ENCODE measurements around the gene APOBEC4.
"Not testable (repeated sequence)": the region's sequence is repeated elsewhere in the genome, so short reads cannot be mapped to it uniquely, and the experiment has no call there.

APOBEC4 gene, protein sequence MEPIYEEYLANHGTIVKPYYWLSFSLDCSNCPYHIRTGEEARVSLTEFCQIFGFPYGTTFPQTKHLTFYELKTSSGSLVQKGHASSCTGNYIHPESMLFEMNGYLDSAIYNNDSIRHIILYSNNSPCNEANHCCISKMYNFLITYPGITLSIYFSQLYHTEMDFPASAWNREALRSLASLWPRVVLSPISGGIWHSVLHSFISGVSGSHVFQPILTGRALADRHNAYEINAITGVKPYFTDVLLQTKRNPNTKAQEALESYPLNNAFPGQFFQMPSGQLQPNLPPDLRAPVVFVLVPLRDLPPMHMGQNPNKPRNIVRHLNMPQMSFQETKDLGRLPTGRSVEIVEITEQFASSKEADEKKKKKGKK

DNA sequence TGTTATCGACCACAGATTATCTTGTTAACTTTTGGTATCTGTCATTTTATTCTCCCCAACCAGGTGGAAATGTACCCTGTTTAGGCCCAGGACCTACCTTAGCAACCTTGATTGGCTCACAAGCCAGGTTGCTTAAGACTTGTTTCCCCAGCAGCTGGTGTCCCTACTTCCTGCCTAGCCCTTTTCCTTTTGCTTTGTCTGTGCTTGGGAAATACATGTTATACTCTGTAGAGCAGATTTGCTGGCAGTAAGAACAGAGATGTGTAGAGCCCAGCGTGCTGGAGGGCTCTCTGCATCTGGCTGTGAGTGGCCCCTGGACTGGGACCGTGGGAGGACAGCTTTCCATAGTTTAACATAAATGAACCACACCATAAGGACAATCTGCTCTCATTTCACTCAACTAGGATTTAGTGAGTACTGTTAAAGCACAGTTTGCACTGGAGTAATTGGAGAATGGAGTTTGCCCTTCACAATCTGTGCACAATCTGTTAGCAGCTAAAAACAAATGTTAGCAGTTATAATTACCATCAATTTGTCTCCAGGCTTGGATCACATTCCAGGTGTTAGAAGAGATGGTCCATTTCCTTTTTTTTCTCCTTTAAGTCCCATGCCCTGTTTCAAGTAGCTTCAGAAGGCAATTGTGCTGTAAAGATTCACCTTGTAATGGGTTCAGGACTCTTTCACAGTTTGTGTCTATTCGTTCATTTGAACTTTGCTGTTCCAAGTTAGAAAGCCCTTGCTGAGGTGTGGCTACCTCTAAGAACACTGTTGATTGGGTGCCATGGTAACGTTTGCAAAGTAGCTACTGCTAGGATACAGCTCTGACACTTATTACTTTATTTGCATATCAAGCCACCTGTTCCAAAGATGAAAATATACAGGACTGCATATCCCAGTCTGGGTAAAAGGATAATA lies at the start of gene APOBEC4:
Gene APOBEC4, minus strand, starts transcription at position 770 of the 915 bp plus-strand sequence. CDS start 4,535 bp downstream, outside the sequence.
- DNase-seq = peak; percentile 10

DNA sequence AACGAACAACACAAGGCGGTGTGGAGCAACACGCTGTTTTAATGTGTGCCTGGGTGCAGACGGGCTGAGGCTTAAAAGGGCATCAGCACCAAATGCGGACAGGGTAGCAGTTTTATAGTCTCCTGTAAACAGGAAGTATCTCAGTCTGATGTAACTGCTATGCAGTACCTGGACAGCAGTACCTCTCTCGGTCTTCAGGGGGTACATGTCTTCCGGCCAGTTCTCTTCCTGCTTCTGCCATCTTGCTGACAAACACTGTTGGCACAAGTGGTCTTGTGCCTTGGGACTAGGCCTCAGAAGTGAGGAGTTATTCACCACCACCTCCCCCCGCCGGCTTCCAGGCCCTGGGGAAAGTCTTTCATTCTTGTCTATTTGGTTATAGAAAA lies 49.7 kb upstream of the APOBEC4 start:
- no peak for DNase-seq

DNA sequence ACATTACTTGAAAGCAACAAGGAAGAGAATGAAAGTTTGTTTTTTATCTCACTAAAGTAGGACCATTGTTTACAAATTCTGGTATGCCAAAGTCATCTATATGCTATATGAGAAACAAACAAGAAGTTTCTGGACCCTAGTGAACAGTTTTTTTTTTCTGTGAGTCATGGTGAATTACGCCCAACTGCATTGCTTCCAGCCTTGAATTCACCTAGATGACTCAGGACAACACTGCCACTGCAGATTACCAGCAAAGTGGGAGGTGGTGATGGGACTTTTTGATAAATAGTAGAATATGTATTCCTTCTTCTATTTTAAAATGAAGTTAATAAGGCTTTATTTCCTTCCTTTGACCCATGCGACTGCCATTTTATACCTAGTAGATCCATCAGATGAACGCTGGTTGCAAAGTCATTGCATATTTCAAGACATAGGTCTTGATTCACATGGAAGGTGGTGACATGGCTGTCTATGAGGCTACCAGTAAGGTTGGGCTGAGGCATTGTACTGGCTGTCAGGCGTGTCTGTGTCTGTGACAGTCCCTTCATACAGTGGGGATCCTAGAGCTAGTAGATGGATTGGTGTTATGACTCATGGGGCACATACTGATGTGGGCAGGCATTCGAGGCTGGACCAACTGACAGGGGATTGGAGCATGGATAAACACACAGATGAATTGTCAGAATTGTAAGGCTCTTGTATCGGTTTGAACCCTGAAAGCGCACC lies 49.1 kb upstream of the APOBEC4 start:
- no peak for DNase-seq

DNA sequence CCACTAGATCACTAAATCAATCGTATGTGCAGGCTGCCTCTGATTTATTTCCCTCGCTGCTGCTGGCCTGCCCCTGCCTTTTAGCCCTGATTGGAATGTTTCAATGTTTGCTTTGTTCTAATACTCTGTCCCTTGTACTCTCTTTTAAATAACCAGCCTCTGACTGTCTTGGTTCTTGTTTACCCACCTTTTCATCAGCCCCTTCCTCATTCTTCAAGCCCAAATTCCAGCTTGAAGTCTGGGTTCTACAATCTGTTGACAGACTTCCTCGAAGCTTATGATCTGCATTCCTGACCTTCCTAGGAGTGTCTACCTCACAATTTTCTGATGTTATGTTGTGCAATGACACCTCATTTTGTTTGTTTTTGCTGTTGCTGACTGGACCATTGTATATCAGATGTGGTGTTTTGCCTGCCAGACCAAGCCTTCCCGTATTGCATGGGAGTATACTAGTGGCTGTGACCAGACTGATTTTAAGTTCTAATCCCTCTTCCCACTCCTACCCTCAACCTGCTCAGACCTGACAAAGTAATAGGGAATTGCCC lies 46.6 kb upstream of the APOBEC4 start:
- DNase-seq = no peak

DNA sequence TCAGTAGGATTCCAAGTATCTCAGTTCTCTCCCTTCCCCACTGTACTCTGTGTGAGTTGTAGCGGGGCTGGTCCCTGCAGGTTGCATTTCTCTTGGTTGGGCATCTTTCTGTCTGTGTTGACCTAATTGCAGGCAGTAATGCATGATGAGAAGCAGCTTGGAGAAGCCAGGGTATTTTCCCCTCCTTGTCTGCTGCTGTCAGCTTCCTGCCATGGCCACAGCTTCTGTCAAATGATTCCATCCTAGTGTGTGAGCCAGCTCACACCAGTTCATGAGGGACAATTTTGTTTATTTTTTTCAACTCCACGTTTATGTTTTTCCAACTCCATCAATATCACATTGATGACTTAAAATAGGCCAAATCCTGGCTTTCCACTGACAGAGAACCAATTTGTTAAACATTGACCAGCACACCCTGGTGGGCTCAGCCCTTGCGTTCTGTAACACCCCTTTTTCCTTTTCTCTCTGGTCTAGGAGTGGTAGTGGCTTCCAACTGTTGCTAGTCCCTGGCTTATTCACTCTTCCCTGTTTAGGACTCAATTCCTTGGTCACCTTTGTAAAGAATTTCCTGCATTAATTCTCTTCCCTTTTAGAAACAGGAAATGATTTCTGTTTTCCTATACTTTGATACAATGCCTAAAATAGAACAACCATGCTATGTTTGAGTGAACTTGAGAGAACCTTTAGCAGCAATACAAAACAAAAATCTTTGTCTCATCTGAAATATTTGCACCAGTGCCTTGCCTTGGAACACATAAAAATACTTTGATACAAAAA lies 44.9 kb upstream of the APOBEC4 start:
- DNase-seq = no peak

DNA sequence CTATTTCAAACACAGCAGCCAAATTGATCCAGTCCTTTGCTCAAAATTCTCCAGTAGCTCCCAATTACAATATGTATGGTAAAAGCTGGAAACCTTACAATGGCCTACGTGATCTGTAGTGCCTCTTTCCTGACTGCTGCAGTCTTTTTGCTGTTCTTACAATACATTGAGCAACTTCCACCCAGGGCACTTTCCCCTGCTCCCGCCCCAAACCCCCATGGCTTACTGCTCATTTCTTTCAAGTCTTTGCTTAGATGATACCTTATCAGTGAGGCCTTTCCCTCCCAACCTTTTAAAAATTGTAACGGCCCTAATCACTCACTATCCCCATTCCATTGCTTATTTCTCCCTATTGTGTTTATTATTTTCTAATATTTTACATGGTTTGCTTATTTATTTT lies 43.9 kb upstream of the APOBEC4 start:
- no peak for DNase-seq

DNA sequence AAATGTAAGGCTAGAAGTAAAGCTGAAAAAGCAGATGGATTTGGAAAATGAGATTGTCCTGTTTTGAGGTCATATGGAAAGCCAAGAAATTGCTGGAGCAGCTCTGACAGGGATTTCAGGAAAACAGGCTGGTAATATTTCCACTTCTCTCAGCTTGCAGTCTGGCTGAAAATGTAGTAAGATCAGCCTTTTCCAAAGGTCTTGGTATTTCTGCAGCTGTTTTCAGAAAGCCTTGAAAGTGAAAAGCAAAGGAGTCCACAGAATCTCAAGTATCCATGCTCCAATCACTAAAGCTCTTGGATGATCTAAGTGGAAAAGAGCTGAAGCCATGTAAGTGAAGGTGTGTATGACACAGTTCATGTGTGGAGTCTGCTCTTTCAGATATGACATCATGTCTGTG lies 41.6 kb upstream of the APOBEC4 start:
- no peak for DNase-seq

DNA sequence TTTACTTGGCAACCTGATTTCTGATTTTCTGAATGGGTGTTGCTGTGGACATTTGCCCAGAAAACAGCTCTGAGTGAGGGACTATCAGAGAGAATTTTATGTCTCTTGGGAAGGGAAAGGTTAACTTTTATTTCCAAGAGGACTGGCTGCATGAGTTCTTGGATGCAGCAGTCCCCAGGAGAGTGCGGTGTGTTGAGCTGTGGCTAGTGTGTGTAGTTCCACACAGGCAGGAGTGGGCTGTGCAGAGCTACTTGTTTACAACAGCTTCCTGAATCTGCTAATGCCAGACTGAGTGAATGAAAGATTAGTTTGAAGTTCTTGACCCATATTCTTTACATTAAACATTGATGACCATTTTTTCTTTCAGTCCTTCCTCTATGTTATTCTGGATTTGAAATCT lies 41.0 kb upstream of the APOBEC4 start:
- no peak for DNase-seq

DNA sequence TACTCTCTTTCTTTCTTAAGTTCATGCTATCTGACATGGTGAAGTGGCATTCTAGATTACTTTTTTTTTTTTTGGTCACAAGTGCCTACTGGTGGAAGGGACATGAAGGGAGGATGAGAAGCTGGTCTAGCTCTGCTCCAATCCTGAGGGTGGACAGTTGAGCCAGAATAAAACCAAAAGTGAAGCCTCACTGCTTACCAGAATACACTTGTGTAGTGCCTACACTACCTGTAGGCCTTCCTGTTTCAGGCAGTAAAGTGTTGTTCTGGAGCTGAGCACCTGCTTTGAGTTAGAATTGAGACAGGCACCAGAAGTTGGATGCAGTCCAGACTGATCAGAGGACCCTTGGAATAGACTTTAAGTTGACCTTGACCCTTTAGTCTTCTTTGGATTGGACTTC lies 40.4 kb upstream of the APOBEC4 start:
- DNase-seq = no peak

DNA sequence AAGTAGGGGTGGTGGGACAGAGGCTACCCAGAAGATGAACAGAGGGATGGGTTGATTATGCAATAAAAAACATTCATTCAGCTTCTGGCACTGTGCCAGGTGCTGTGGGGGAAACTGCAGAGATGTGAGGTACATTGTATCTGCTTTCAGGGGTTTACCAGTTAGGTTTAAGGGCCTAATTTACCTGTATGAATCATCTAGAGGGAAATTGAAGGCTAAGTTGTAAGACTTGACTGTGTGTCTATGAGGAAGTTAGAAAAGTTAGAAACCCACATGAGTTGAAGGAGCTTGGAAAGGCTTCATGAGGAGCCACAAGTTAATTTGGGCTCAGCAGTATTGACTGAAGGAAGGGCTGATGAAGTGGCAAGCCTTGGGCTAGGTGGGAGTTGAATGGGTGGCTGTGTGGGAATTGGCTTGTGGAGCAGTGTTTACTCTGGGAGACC lies 36.7 kb upstream of the APOBEC4 start:
- DNase-seq = no peak

DNA sequence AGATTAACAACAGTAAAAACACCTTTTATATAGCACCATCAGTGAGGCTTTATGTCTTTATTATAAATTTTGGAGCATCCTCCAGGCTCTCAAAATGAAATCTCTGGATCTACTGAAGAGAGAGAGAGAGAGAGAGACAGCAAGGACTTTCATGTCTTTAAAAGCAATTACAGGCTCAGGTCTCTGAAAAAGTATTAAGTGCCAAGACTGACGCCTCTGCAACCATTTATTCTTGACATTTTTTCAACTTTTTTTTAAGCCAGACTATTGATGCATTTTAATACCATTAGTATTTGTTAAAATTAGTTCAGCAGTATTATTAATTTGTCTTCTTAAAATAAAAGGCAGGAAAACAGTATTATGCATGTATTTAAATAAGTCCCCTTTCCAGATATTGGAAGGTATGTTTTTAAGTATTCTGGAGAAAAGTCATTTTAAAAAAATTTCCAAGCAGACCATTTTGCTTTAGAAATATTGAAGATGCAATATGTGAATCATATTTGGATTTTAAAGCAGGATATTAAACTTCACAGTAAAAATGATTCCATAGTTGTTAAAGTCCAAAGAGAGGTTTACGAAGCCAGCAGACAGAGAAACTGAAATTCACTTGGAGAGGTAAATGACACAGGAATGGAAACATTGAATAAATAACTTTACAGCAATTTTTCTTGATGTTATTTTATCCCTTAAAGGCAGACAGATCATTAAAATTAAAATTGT lies 35.4 kb upstream of the APOBEC4 start:
- no peak for DNase-seq

DNA sequence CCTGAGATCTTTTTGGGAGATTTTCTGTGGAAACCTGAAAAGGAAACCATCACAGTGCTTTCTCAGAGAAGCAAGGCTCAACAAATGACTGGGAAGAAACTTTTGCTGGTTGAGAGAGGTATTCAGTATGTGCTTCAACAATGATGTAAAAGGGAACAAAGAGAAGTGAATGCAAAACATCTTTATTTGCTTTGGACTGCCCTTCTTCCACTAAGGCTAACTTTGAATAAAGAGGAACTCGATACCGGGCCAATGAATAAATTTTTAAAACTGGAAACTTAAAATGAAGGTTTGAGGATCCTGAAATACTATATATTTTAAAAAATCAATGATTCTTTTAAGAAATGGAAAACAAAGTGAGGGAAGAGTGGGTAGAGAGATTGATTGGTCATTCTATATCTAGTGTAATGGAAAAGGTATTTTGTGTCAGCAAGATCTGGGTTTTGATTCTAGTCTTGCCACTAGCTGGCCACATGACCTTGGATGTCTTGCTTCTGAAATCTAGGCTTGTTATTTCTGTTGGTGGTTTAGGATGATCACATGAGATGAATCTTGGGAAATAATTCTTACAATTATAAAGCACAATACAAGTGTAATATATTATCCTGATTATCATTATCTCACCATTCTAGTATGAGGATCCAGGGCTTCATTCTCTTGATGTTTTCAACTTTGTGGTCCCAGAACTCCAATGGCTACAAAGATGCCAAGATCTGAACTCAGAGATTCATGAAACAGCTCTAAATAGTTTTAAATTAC lies 34.6 kb upstream of the APOBEC4 start:
- DNase-seq = no peak

DNA sequence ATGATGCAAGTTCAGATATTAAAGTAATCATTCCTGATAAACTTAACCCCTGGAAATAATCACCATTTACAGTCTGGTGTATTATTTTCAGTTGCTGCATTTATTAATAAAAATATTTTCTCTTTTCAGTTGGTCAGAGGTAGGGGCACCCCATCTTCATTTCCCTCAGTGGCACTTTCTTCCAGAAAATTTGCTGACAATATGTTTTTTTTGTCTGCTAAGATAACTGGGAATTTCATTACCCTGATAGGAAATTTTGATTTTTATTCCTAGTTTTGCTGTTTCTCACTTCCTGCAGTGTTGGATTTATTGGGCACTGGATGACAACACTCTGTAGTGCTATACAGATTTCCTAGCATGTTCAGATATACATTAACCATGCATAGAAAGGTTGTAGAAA lies 33.1 kb upstream of the APOBEC4 start:
- DNase-seq = no peak

DNA sequence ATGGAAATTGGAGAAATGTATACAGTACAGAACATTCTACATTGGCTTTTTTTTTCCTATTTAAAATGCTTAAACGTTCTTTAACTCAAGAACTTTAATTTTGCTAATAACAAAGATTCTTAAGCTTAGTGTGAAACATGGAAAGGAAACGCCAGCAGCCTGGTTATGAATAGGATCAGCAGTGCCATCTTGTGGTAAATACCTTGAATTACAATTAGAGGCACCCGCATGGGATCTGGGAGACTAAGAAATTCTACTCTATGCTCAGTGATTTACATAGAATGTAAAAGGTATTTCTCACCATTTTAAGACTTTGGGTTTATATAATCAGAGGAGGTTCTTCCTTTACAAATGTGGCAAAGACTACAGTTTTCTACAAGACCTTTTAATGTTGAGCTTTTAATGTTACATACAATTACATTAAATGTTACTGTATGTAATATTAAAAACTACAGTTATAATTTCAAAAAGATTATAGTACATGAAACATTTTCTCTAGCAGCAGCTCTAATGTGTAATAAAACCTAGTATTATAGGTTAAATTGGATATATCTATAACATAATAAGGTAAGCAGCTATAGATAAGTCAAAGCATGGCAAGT lies 32.1 kb upstream of the APOBEC4 start:
- DNase-seq = peak; percentile 40

DNA sequence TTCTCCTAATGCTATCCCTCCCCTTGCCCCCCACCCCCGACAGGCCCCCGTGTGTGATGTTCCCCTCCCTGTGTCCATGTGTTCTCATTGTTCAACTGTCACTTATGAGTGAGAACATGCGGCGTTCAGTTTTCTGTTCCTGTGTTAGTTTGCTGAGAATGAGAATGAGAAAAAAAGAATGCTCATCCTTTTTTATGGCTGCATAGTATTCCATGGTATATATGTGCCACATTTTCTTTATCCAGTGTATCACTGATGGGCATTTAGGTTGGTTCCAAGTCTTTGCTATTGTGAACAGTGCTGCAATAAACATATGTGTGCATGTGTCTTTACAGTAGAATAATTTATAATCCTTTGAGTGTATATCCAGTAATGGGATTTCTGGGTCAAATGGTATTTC lies 26.2 kb upstream of the APOBEC4 start:
- DNase-seq = not testable (repeated sequence)

DNA sequence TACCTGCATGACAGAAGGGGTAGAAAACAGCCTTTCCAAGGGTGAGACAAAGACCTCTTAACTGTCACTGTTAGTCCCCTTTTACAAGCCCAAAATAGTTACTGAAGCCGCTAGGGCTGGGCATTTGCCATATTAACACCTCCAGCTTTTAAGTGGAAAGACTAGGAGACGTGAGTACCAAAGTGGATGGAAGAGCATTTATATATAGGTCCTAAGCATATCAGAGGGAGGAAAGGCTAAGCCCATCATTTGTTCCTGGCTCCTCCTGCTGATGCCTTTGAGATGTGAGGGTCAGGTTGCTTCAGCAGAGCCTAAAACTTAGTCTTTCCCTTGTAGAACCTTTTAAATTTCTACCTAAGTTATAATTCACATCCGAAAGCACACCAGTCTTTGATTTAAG lies 25.7 kb upstream of the APOBEC4 start:
- DNase-seq = no peak

DNA sequence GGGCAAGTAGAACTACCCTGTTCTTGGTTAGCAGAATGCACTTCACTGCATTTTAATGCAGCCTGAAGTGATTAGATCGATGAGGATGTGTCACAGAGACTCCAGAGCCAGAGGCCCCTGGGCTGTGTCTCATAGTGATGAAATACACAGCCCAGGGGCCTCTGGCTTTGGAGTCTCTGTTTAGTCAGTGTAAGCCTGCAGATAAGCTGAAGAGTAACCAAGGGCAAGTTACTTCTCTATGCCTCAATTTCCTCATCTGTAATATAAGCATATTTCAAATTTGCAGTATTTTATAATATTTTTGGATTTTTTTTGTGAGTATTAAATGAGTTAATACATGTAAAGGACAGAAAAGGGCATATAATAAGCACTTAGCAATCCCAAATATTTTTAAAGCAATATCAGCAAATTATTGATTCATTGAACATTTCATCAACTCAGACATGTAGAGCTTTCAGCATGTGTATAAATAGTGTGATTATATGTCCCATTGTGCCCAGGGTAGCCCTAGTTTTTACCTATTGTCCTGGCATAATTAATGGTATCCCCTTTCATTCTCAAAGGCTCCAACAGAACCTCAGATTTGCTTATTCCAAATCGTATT lies 23.6 kb upstream of the APOBEC4 start:
- no peak for DNase-seq

DNA sequence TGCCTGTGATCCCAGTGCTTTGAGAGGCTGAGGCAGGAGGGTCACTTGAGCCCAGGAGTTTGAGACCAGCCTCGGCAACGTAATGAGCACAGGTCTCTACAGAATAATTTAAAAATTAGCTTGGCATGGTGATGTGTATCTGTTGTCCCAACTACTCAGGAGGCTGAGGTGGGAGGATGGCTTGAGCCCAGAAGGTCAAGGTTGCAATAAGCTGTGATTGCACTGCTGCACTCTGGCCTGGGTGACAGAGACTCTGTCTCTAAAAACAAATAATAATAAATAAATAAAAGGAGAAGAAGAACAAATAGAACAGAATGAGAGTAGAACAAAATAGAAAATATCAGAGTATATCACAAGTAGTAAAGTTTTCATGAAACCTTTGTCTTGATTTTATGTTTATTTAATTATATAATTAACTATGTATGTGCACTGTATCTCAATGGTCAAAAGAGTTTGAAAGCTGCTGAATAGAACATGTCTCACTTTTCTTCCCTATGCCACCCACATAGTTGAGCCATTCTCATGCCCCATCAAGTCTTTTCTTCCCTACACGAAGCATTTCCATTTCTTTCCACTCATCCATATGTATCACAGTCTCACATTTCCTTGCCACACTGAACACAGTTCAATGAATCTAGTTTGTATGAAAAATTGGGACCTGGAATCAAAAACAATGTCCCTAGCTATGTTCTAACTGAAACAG lies 22.9 kb upstream of the APOBEC4 start:
- no peak for DNase-seq

DNA sequence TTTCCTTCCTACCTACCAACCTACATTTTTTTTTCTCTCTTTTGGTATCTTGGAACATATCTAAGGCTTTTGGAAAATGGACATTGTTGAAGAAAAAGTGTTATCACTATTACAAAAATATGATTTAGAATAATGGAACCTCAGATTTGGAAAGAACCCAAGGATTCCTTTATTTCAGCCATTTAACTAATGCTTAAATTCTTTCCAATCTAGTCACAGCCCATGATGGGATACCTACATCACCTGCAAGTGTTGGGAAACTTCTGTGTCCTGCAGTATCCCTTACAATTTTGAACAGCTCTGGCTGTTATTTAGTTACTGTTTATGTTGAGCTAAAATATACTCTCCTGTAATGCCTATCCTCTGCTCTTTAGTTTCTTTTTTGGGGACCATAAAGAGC lies 22.3 kb upstream of the APOBEC4 start:
- DNase-seq = no peak

Measured in NCI-H2029 (cell line).